Measurements from ENCODE around the gene STARD8. TPM values are rescaled to one million over a fixed set of nuclear protein-coding genes. Genes with fewer than 3 reads are reported as not detected.
"Not testable (repeated sequence)": the region's sequence is repeated elsewhere in the genome, so short reads cannot be mapped to it uniquely, and the experiment has no call there.

Gene STARD8
- total RNA-seq, 2 experiments from 2014 or later = 0.34 to 0.55 TPM

GRCh38 chrX:68644861-68645260 is 2.6 kb upstream of the STARD8 start:
- H3K4me3 Mint-ChIP-seq = no peak overlapping the region
- no peaks in the 10 kb centered on the region for H3K4me1 Mint-ChIP-seq (ENCODE audit: low read depth)
- peaks cover 5% of the 10 kb centered on the region for H3K27me3 Mint-ChIP-seq (ENCODE audit: low read depth)
- CTCF ChIA-PET = no interaction called here
- DNase-seq = no peak
- no peaks in the 10 kb centered on the region for H3K9me3 Mint-ChIP-seq (ENCODE audit: insufficient read depth)
- H3K36me3 Mint-ChIP-seq (ENCODE audit: low read depth) = no peaks in the 10 kb centered on the region
- H3K27ac Mint-ChIP-seq = no peak overlapping the region
- POLR2A ChIA-PET = no interaction called here
- no peak for ATAC-seq

- Mint-ChIP-seq H3K36me3 (ENCODE audit: low read depth) (no peaks in the 10 kb centered on the region), H3K9me3 (ENCODE audit: insufficient read depth) (no peaks in the 10 kb centered on the region), H3K27me3 (ENCODE audit: low read depth) (peaks cover 5% of the 10 kb centered on the region), H3K4me3 (no peak overlapping the region), H3K4me1 (ENCODE audit: low read depth) (no peaks in the 10 kb centered on the region), H3K27ac (no peak overlapping the region)
- CTCF ChIA-PET = no interaction called here
- DNase-seq (no peak), ATAC-seq (no peak)
- POLR2A ChIA-PET = no interaction called here
These were observed 1.0 kb upstream of the STARD8 start for GRCh38 chrX:68646421-68646820.

GRCh38 chrX:68648960-68649359 is 1.5 kb downstream of the STARD8 start:
- H3K36me3 Mint-ChIP-seq (ENCODE audit: low read depth) = no peaks in the 10 kb centered on the region
- H3K9me3 Mint-ChIP-seq (ENCODE audit: insufficient read depth) = no peaks in the 10 kb centered on the region
- no peak overlapping the region for H3K4me3 Mint-ChIP-seq
- H3K4me1 Mint-ChIP-seq (ENCODE audit: low read depth) = no peaks in the 10 kb centered on the region
- no peak overlapping the region for H3K27ac Mint-ChIP-seq
- H3K27me3 Mint-ChIP-seq (ENCODE audit: low read depth) = peaks cover 5% of the 10 kb centered on the region
- CTCF ChIA-PET = no interaction called here
- ATAC-seq (no peak), DNase-seq (no peak)
- POLR2A ChIA-PET = no interaction called here

- no peaks in the 10 kb centered on the region for H3K9me3 Mint-ChIP-seq (ENCODE audit: insufficient read depth)
These were observed 3.0 kb downstream of the STARD8 start for GRCh38 chrX:68650491-68650890.

GRCh38 chrX:68651110-68651509 is 3.6 kb downstream of the STARD8 start:
- H3K9me3 Mint-ChIP-seq (ENCODE audit: insufficient read depth) = no peaks in the 10 kb centered on the region
- DNase-seq = no peak

More at GRCh38 chrX:68650491-68650890, 3.0 kb downstream of the STARD8 start:
- Mint-ChIP-seq H3K4me3 (no peak overlapping the region), H3K27me3 (ENCODE audit: low read depth) (peaks cover 5% of the 10 kb centered on the region), H3K4me1 (ENCODE audit: low read depth) (no peaks in the 10 kb centered on the region), H3K27ac (no peak overlapping the region), H3K36me3 (ENCODE audit: low read depth) (no peaks in the 10 kb centered on the region)
- ATAC-seq = no peak
- DNase-seq = no peak
- ChIA-PET POLR2A (no interaction called here), CTCF (no interaction called here)

GRCh38 chrX:68652326-68653170 is 5.1 kb downstream of the STARD8 start:
- ATAC-seq = no peak

More at GRCh38 chrX:68651110-68651509, 3.6 kb downstream of the STARD8 start:
- no peak for ATAC-seq
- Mint-ChIP-seq H3K36me3 (ENCODE audit: low read depth) (no peaks in the 10 kb centered on the region), H3K4me1 (ENCODE audit: low read depth) (no peaks in the 10 kb centered on the region), H3K27ac (no peak overlapping the region), H3K4me3 (no peak overlapping the region), H3K27me3 (ENCODE audit: low read depth) (peaks cover 5% of the 10 kb centered on the region)
- CTCF ChIA-PET = no interaction called here
- POLR2A ChIA-PET = no interaction called here

GRCh38 chrX:68654693-68655092 is 7.2 kb downstream of the STARD8 start:
- DNase-seq = no peak
- H3K4me3 Mint-ChIP-seq = no peak overlapping the region
- H3K4me1 Mint-ChIP-seq (ENCODE audit: low read depth) = no peaks in the 10 kb centered on the region
- no peaks in the 10 kb centered on the region for H3K36me3 Mint-ChIP-seq (ENCODE audit: low read depth)
- CTCF ChIA-PET = no interaction called here
- no peak for ATAC-seq
- H3K9me3 Mint-ChIP-seq (ENCODE audit: insufficient read depth) = no peaks in the 10 kb centered on the region
- H3K27ac Mint-ChIP-seq = no peak overlapping the region
- H3K27me3 Mint-ChIP-seq (ENCODE audit: low read depth) = no peaks in the 10 kb centered on the region
- POLR2A ChIA-PET = no interaction called here

More at GRCh38 chrX:68652326-68653170, 5.1 kb downstream of the STARD8 start:
- Mint-ChIP-seq H3K9me3 (ENCODE audit: insufficient read depth) (no peaks in the 10 kb centered on the region), H3K27me3 (ENCODE audit: low read depth) (peaks cover 5% of the 10 kb centered on the region), H3K36me3 (ENCODE audit: low read depth) (no peaks in the 10 kb centered on the region), H3K4me1 (ENCODE audit: low read depth) (no peaks in the 10 kb centered on the region), H3K4me3 (no peak overlapping the region), H3K27ac (no peak overlapping the region)
- no peak for DNase-seq
- ChIA-PET POLR2A (no interaction called here), CTCF (no interaction called here)

- H3K27me3 Mint-ChIP-seq (ENCODE audit: low read depth); H3K4me1 Mint-ChIP-seq (ENCODE audit: low read depth); H3K4me3 Mint-ChIP-seq; CTCF ChIA-PET; H3K27ac Mint-ChIP-seq; DNase-seq; ATAC-seq; H3K36me3 Mint-ChIP-seq (ENCODE audit: low read depth); H3K9me3 Mint-ChIP-seq (ENCODE audit: insufficient read depth): not testable (repeated sequence)
- POLR2A ChIA-PET = interaction anchor here (0.6 kb wide), 1 partner anchor 539 kb away, joined by 3 read pairs; no protein-coding TSS in a partner anchor
These were observed 9.0 kb downstream of the STARD8 start for GRCh38 chrX:68656473-68656872.

GRCh38 chrX:68658530-68658929 is 11.1 kb downstream of the STARD8 start:
- ATAC-seq = no peak
- H3K36me3 Mint-ChIP-seq (ENCODE audit: low read depth) = no peaks in the 10 kb centered on the region
- CTCF ChIA-PET = interaction anchor here (1.0 kb wide), 1 partner anchor 75 kb away, joined by 3 read pairs; no protein-coding TSS in a partner anchor

GRCh38 chrX:68659385-68659784 is 11.9 kb downstream of the STARD8 start:
- DNase-seq = no peak
- no peaks in the 10 kb centered on the region for H3K36me3 Mint-ChIP-seq (ENCODE audit: low read depth)
- ATAC-seq = no peak
- no peaks in the 10 kb centered on the region for H3K27me3 Mint-ChIP-seq (ENCODE audit: low read depth)
- CTCF ChIA-PET = no interaction called here
- no peaks in the 10 kb centered on the region for H3K9me3 Mint-ChIP-seq (ENCODE audit: insufficient read depth)
- POLR2A ChIA-PET = no interaction called here
- no peaks in the 10 kb centered on the region for H3K4me1 Mint-ChIP-seq (ENCODE audit: low read depth)
- H3K4me3 Mint-ChIP-seq = no peak overlapping the region
- no peak overlapping the region for H3K27ac Mint-ChIP-seq

More at GRCh38 chrX:68658530-68658929, 11.1 kb downstream of the STARD8 start:
- Mint-ChIP-seq H3K4me3 (no peak overlapping the region), H3K27ac (no peak overlapping the region), H3K4me1 (ENCODE audit: low read depth) (no peaks in the 10 kb centered on the region), H3K9me3 (ENCODE audit: insufficient read depth) (no peaks in the 10 kb centered on the region), H3K27me3 (ENCODE audit: low read depth) (no peaks in the 10 kb centered on the region)
- POLR2A ChIA-PET = no interaction called here
- no peak for DNase-seq

GRCh38 chrX:68659786-68660185 is 12.3 kb downstream of the STARD8 start:
- Mint-ChIP-seq H3K27ac (no peak overlapping the region), H3K4me3 (no peak overlapping the region), H3K4me1 (ENCODE audit: low read depth) (no peaks in the 10 kb centered on the region), H3K27me3 (ENCODE audit: low read depth) (no peaks in the 10 kb centered on the region), H3K9me3 (ENCODE audit: insufficient read depth) (no peaks in the 10 kb centered on the region), H3K36me3 (ENCODE audit: low read depth) (no peaks in the 10 kb centered on the region)
- no peak for ATAC-seq
- ChIA-PET CTCF (no interaction called here), POLR2A (no interaction called here)
- no peak for DNase-seq

GRCh38 chrX:68660746-68661145 is 13.3 kb downstream of the STARD8 start:
- Mint-ChIP-seq H3K27me3 (ENCODE audit: low read depth) (no peaks in the 10 kb centered on the region), H3K9me3 (ENCODE audit: insufficient read depth) (no peaks in the 10 kb centered on the region), H3K27ac (no peak overlapping the region), H3K36me3 (ENCODE audit: low read depth) (no peaks in the 10 kb centered on the region), H3K4me3 (no peak overlapping the region), H3K4me1 (ENCODE audit: low read depth) (no peaks in the 10 kb centered on the region)
- CTCF ChIA-PET = no interaction called here
- ATAC-seq (no peak), DNase-seq (no peak)
- POLR2A ChIA-PET = no interaction called here

- Mint-ChIP-seq H3K4me1 (ENCODE audit: low read depth) (no peaks in the 10 kb centered on the region), H3K36me3 (ENCODE audit: low read depth) (no peaks in the 10 kb centered on the region), H3K27me3 (ENCODE audit: low read depth) (no peaks in the 10 kb centered on the region), H3K27ac (no peak overlapping the region), H3K9me3 (ENCODE audit: insufficient read depth) (no peaks in the 10 kb centered on the region), H3K4me3 (no peak overlapping the region)
- ChIA-PET POLR2A (no interaction called here), CTCF (no interaction called here)
- DNase-seq (no peak), ATAC-seq (no peak)
These were observed 18.0 kb downstream of the STARD8 start for GRCh38 chrX:68665502-68665901.
